ENCODE data around the gene CD79A.

Gene CD79A

DNA sequence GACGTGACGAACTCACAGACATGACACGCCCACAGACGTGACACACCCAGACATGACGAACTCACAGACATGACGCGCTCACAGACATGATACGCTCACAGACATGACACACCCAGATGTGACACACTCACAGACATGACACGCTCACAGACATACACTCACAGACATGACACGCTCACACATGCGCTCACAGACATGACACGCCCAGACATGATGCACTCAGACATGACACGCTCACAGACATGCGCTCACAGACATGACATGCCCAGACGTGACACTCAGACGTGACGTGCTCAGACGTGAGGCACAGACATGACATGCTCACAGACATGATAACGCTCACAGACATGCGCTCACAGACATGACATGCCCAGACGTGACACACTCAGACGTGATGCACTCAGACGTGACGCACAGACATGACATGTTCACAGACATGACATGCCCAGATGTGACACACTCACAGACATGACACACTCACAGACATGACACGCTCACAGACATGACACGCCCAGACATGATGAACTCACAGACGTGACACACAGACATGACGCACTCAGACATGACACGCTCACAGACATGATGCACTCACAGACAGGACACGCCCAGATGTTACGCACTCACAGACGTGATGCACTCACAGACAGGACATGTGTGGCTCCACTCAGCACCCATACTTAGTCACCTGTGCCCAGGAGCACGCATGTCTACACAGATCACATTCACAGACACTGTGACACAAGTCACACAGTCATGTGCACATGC, 43.1 kb downstream of the CD79A start:
- DNase-seq (ENCODE audit: low read depth), result no peak

DNA sequence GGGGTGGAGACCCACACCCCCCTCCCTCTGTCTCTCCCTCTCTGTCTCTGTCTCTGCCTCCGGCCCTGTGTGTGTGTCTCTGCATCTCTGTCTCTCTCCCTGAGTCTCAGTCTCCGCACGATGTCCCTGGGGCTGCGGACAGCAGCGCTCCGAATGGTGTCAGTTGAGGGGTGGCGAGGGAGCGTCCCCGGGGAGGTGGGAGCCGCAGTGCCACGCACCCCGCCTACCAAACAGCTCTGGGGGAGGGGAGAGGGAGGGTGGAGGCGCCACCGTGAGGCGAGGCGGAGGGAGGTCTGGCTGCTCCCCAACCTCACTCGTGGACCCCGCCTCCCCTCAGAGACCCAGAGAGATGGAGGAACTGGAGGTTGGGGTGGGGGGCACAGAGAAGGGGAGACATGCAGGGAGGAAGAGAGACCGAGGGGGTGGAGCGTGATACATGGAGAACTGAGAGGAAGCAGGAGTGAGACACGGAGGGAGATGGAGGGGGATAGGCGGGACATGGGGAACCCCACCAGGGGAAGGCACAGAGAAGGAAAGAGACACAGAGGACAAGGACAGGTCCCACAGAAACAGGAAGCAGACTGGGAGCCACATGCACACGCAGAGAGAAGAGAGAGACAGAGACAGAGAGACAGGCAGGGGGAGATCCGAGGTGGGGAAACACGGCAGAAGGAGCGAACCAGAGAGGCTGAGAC, 44.0 kb downstream of the CD79A start:
- no peak for DNase-seq (ENCODE audit: low read depth)

- DNase-seq (ENCODE audit: low read depth), result no peak
Observed at GRCh38 chr19:41921577-41922576, 44.8 kb downstream of the CD79A start.

GRCh38 chr19:41922585-41922984, 45.5 kb downstream of the CD79A start:
- DNase-seq (ENCODE audit: low read depth), result no peak

GRCh38 chr19:41923045-41923788, 46.1 kb downstream of the CD79A start:
- DNase-seq (ENCODE audit: low read depth), result no peak

DNA sequence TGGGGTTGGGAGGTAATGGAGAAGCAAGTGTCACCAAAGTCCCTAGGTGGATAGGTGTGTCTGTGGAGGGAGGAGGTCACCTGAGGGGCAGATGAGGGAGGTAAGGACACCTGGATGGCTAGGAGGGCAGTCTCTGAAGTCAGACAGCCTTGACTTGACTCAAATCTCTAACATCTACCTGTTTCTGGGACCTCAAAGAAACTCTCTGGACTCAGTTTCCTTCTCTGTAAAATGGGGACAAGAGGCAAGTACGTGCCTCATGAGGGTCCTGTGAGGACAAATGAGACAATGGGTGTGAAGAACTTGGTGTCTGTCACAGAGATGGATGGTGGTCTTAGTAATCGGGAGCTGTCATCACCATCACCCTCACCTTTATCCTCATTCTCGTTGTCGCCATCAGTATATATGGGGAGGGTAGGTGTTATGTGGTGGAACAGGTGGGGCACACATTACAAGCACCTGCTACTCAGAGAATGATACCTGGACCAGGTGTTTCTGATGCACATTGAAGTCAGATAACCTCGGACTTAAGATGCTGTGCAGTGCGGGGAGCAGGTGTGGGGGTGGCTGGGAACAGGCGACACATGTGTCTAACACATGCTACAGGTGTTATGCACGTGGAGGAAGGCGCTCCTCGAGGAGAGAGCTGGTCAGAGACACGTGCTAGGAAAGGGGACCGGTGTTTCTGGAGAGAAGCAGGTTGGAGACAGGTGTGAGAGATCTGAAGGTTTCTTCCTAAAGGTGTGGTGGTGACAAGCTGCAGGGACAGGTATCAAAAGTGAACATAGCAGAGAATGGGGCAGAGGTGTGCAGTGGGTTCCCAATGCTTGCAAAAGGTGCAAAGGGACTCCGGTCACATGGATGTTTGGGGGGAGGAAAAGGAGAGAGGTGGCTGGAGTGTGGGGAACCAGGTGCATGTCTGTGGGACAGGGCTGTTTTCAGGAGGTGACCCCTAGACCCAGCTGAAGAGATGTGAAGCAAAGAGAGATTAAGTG, 47.4 kb downstream of the CD79A start:
- DNase-seq (ENCODE audit: low read depth), result no peak

DNA sequence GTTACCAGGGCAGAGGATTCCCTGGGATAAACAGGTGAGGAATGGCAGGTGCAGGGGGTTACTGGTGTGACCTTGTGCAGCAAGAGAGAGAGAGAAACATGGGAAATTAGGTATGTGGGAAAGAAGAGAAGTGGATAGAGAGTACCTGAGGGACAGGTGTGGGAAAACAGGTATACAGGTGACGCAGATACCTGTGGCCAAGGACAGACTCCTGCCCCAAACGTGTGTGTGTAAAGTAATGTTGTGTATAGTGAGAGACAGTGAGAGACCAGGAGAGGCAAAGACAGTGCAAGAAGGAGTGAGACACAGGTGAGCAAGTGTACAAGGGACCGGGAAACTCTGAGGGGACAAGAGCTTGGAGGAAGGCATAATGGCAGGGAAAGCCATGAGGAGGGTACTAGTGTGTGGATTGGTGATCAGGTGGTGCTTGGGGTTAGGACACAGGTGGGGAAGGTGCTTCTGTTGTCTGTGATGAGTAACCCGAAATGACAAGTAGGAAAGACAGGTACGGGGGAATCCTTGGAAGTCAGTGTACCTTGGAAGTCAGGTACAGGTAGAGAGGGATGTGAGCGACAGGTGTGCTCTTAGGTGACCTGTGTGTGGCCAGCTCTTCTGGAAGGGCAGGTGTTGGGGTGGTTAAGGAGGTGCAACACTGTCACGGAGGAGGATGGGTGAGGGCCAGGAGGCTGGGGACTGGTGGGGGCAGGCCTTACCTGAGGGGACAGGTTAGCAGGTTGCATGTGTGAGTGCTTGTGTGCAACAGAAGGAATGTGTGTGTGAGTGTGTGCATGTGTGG, 48.3 kb downstream of the CD79A start:
- no peak for DNase-seq (ENCODE audit: low read depth)

- DNase-seq (ENCODE audit: low read depth), result no peak
Observed at GRCh38 chr19:41926028-41926762, 49.1 kb downstream of the CD79A start.

DNA sequence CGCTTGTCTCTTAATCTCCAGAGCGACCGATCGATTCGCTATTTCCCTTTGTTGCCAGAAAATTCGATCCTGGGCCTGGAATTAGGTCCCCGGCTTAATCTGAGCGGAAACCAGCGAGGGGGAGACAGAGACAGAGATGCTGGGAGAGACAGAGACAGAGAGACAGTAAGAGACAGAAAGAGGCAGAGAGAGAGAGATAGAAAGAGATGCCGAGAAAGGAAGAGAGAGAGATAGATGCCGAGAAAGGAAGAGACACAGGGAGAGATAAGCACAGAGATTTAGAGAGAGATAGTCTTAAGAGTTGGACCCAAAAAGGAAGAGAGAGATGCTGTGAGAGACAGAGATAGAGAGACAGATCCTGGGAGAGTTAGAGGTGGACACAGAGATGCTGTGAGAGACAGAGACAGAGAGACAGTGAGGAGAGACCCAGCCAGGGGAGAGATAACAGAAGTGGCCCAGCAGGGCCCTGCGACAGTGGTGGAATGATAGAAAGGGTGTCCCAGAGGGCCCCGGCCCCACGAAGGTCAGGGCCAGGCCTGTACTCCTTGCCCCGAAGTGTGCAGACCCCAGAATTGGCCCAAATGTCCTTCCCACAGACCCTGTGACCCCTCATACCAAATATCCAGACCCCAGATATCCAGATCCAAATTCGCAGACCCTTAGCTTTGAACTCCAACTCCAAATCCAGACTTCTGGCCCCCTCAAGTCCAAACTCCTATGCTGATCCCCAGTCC, 49.9 kb downstream of the CD79A start:
- no peak for DNase-seq (ENCODE audit: low read depth)

GRCh38 chr19:41927497-41928192, 50.6 kb downstream of the CD79A start:
- DNase-seq (ENCODE audit: low read depth), result no peak

DNA sequence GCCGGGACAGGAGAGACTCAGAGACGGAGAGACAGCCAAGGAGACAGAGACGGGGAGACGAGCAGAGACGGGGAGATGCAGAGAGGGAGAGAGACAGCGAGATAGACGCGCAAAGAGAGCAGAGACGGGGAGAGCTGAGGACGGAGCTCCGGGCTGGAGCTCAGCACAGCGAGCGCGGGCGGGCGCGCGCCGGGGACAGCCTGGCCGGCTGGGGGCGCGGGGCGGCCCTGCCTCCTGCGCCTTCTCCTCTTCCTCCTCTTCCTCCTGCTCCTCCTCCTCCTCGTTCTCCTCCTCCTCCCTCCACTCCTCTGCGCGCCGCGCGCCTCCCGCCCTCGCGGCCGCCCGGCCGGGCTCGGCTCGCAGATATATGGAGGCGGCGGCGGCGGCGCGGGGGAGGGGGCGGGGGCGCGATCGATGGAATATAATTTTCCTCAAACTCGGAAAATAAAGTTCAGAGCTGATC, 51.2 kb downstream of the CD79A start, which contains the start of gene ERFL:
Gene ERFL (minus strand): TSS at position 229 of the 463 bp plus-strand sequence. CDS start 15,530 bp downstream, outside the sequence.
- no peak for DNase-seq (ENCODE audit: low read depth)

DNA sequence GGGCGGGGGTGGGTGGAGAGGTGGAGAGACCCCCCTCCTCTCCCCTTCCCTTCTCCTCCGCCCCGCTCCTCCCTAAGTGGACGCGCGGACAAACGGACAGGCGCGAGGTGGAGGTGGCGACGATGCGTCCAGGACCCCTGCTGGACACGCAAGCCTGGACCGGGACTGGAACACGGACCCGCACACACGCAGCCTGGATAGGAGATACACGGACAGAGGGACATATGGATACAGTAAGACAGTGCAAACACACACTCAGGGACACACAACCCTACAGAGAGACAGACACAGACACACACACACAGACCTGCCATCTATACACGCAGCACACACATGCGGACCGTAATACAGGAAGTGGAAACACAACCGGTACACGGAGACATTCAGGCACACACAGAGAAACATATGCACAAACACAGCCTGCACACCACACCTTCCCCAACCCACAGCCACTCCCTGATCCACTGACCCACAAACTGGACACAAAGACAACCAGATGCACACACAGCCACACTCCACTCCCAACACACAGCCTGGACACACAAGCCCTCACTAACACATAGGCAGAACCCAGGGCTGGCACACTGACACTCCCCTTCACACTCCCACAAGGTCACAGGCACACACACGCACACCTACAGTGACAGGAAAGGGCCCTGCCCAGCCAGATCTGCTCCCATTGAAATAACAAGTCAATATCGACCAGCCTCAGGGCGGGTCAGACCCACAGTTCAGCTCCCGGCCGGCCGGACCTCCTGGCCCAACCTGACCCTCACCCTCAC, 51.9 kb downstream of the CD79A start:
- DNase-seq (ENCODE audit: low read depth), result no peak

DNA sequence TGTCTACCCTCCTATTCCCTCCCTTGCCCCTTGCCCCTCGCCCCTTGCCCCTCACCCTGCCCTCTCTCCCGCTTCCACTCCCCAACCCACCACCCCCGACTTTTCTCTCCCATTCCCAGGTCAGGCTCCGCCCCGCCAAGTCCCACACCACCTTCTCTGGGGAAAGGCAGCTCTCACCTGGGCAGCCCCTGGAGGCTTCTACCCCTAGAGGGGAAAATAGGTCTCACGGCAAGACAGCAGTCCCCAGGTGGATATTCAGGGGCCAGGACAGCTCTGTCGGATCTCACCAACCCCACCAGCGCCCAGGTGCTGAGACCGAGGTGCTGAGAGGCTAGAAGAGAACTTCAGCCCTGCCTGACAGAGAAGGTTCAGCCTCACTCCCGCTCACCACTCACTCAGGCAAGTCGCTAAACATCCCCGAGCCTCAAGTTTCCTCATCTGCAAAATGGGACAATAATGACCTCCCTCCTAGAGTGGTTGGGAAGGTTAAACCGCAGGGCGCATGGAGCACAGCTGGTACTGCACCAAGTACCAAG, 52.5 kb downstream of the CD79A start:
- no peak for DNase-seq (ENCODE audit: low read depth)

GRCh38 chr19:41930322-41930722, 53.2 kb downstream of the CD79A start:
- DNase-seq (ENCODE audit: low read depth), result no peak

All from HS-5 (cell line).